Measurements from ENCODE around the gene SH3GL1.

GRCh38 chr19:4399812-4400134, 574 bp downstream of the SH3GL1 start:
- TF ChIP-seq POLR2A (IDR thresholded peaks at IDR 0.05) = no peak
- no peak for TF ChIP-seq CTCF (IDR thresholded peaks at IDR 0.05)

Data from gastroesophageal sphincter (tissue), 3 donors.